GM12878 (cell line): ENCODE data around the gene NHERF2. TPM values are rescaled to one million over a fixed set of nuclear protein-coding genes. Genes with fewer than 3 reads are reported as not detected.

Experiments
- ATAC-seq: fragments of 200-7000 bp; cut with Tn5 transposase; 3 replicates; pipeline ENCODE4 v1.9.1; 2020; ENCODE audit warnings: mild to moderate bottlenecking, moderate library complexity
- BruUV-seq: library from RNA; stranded (reverse); fragments of 400-500 nt; replicated peaks from 2 replicates; lab custom pipeline; 2021; lab: Mats Ljungman, UMichigan
- CTCF ChIA-PET: fragments of 300-600 bp; sonication (Branson Sonifier 250); formaldehyde crosslinking; extraction: SDS; loops from one replicate; lab custom pipeline; 2021; ENCODE audit warnings: inconsistent platforms; lab: Yijun Ruan, JAX
- POLR2A ChIA-PET: fragments of 350-600 bp; formaldehyde crosslinking; extraction: SDS; loops from one replicate; lab custom pipeline; 2021; ENCODE audit warnings: inconsistent platforms; lab: Charles Lee
- RAD21 ChIA-PET: fragments of 300-600 bp; sonication (Branson Sonifier 250); formaldehyde crosslinking; loops from one replicate; lab custom pipeline; 2023; ENCODE audit warnings: antibody characterized with exemption; ENCODE audit not compliant: unreplicated experiment; lab: Charles Lee
- SMC1A ChIA-PET: fragments of 300-600 bp; sonication (Branson Sonifier 250); formaldehyde crosslinking; loops from one replicate; lab custom pipeline; 2023; ENCODE audit not compliant: unreplicated experiment, uncharacterized antibody; lab: Charles Lee
- DNase-seq: peaks from one replicate; pipeline ENCODE4 v3.0.0-alpha.2; 2011; ENCODE audit warnings: low read depth, low spot score
- FAIRE-seq: peaks from 3 replicates; lab custom pipeline; 2011; peaks lifted over from hg19 to GRCh38; lab: Jason Lieb, UNC
- H2AFZ ChIP-seq: 2 replicates; pipeline ENCODE4 v1.6.0; 2011; ENCODE audit warnings: low read depth, low read length, control low read depth; ENCODE audit not compliant: control insufficient read depth
- H3K27ac ChIP-seq: 2 replicates; pipeline ENCODE4 v1.5.1; 2011; ENCODE audit warnings: control low read depth; ENCODE audit not compliant: control insufficient read depth, insufficient read depth
- H3K27me3 ChIP-seq, 2 experiments: replicated peaks in 1 of 2; 2 replicates each; pipeline versions ENCODE4 v1.6.0 to v1.6.1; 2011; ENCODE audit warnings: low read length in 1 of 2; ENCODE audit not compliant: control insufficient read depth in 2 of 2, insufficient read depth in 2 of 2
- H3K36me3 ChIP-seq, 2 experiments: 2 replicates each; pipeline ENCODE4 v1.5.1; 2011; ENCODE audit warnings: low read length in 1 of 2; ENCODE audit not compliant: control insufficient read depth in 2 of 2, insufficient read depth in 2 of 2
- H3K4me1 ChIP-seq: 2 replicates; pipeline ENCODE4 v1.6.1; 2011; ENCODE audit warnings: mild to moderate bottlenecking, low read length, moderate library complexity, mixed read lengths; ENCODE audit not compliant: control insufficient read depth, insufficient read depth
- H3K4me2 ChIP-seq: 2 replicates; pipeline ENCODE4 v1.6.0; 2011; ENCODE audit warnings: control low read depth; ENCODE audit not compliant: control insufficient read depth, insufficient read depth
- H3K4me3 ChIP-seq: fragments of 200-600 bp; sonication (generic); 2 replicates; pipeline ENCODE4 v1.5.1; 2016
- H3K79me2 ChIP-seq: 2 replicates; pipeline ENCODE4 v1.6.0; 2011; ENCODE audit warnings: low read length; ENCODE audit not compliant: control insufficient read depth, insufficient read depth
- H3K9ac ChIP-seq: 2 replicates; pipeline ENCODE4 v1.8.0; 2011; ENCODE audit warnings: low read length, control low read depth, mixed read lengths; ENCODE audit not compliant: control insufficient read depth, insufficient read depth
- H3K9me3 ChIP-seq: replicated peaks from 3 replicates; pipeline ENCODE4 v1.5.1; 2011; ENCODE audit warnings: mild to moderate bottlenecking, low read length; ENCODE audit not compliant: control insufficient read depth, insufficient read depth
- H4K20me1 ChIP-seq: 2 replicates; pipeline ENCODE4 v1.6.0; 2011; ENCODE audit not compliant: control insufficient read depth, insufficient read depth
- CBFB ChIP-seq: IDR thresholded peaks from 2 replicates; pipeline ENCODE4 v1.6.1; 2016; ENCODE audit warnings: antibody characterized with exemption, low read depth
- CREB1 ChIP-seq: IDR thresholded peaks from 2 replicates; pipeline ENCODE4 v1.6.1; 2012; ENCODE audit warnings: low read depth, mild to moderate bottlenecking, inconsistent platforms
- EGR1 ChIP-seq, 2 experiments: IDR thresholded peaks; 1 replicate in 1 of 2; 2 replicates in 1 of 2; pipeline ENCODE4 v1.6.1; 2011 to 2012; ENCODE audit warnings: low read depth in 2 of 2, low read length in 2 of 2, borderline replicate concordance in 1 of 2, mild to moderate bottlenecking in 1 of 2, moderate library complexity in 1 of 2
- JUND ChIP-seq: IDR thresholded peaks from 2 replicates; pipeline ENCODE4 v1.6.1; 2012; ENCODE audit warnings: low read depth, mild to moderate bottlenecking, low read length, improper control_type of control experiment, moderate library complexity
- LARP7 ChIP-seq: fragments of 450-650 bp; IDR thresholded peaks from 2 replicates; pipeline ENCODE4 v1.6.1; 2017; ENCODE audit warnings: mild to moderate bottlenecking
- MTA2 ChIP-seq: fragments of 450-650 bp; IDR thresholded peaks from 2 replicates; pipeline ENCODE4 v1.6.1; 2016; ENCODE audit warnings: low read depth, mild to moderate bottlenecking, moderate library complexity
- NFIC ChIP-seq: IDR thresholded peaks from 2 replicates; pipeline ENCODE4 v1.6.1; 2012; ENCODE audit warnings: low read depth, mild to moderate bottlenecking, inconsistent platforms, low read length, moderate library complexity
- NFYB ChIP-seq: IDR thresholded peaks from 2 replicates; pipeline ENCODE4 v1.6.1; 2011; ENCODE audit warnings: low read depth, mild to moderate bottlenecking, low read length, improper control_type of control experiment, moderate library complexity; ENCODE audit not compliant: insufficient read depth
- RELA ChIP-seq: fragments of 450-650 bp; IDR thresholded peaks from 2 replicates; pipeline ENCODE4 v1.8.0; 2014; ENCODE audit warnings: borderline replicate concordance; ENCODE audit not compliant: partially characterized antibody
- YBX1 ChIP-seq: fragments of 450-650 bp; IDR thresholded peaks from 2 replicates; pipeline ENCODE4 v1.6.1; 2016; ENCODE audit warnings: antibody characterized with exemption
- ZNF592 ChIP-seq: fragments of 450-650 bp; IDR thresholded peaks from 2 replicates; pipeline ENCODE4 v1.6.1; 2017; ENCODE audit warnings: mild to moderate bottlenecking, moderate library complexity
- ZNF687 ChIP-seq: fragments of 450-650 bp; IDR thresholded peaks from 2 replicates; pipeline ENCODE4 v1.6.1; 2017; ENCODE audit warnings: mild to moderate bottlenecking, moderate library complexity
- WGBS: methylation state at CpG from one replicate; pipeline ENCODE4 v1.1.6; 2016; ENCODE audit warnings: low lambda C conversion rate; ENCODE audit not compliant: insufficient replicate concordance, insufficient coverage; ENCODE audit errors: missing lambda C conversion rate; 5-methylcytosine and 5-hydroxymethylcytosine counted together
- in situ Hi-C: fragments of 300-500 bp; cut with MboI; formaldehyde crosslinking; loops from 9 replicates; pipeline ENCODE4 v1.14.3; 2018; ENCODE audit warnings: mixed read lengths
- intact Hi-C: fragments of 100-400 bp; cut with micrococcal nuclease; formaldehyde crosslinking; loops from one replicate; pipeline ENCODE4 v1.14.2; 2022; ENCODE audit not compliant: unreplicated experiment
- polyA plus RNA-seq, 11 experiments: library from polyadenylated mRNA; depleted of rRNA in 4 of 11; unstranded in 6 of 11; stranded (reverse) in 5 of 11; fragments of >200 nt; fragmentation: Nextera tagmentation in 4 of 11; fragmentation: Illumina TruSeq in 1 of 11; extraction: Ambion mirVana in 4 of 11; extraction: Trizol in 1 of 11; gene quantifications; 1 replicate in 1 of 11; 2 replicates in 10 of 11; pipeline versions ENCODE4 v1.2.1 to v1.2.3, GENCODE V29; 2011 to 2016; ENCODE audit warnings: inconsistent platforms in 2 of 11, missing spikeins in 2 of 11, low read depth in 1 of 11
- total RNA-seq, 4 experiments: library from RNA; depleted of rRNA in 3 of 4; stranded (reverse); fragments of >200 nt in 3 of 4; fragmentation: Illumina TruSeq in 1 of 4; extraction: Trizol in 1 of 4; gene quantifications; 2 replicates each; pipeline versions ENCODE4 v1.2.1 to v1.2.3, GENCODE V29; 2013 to 2021
- TF ChIP-seq, protein P1 (sequence below): IDR thresholded peaks from 2 replicates; pipeline ENCODE4 v1.6.1; 2012; ENCODE audit warnings: low read depth, low read length, improper control_type of control experiment

The NHERF2 gene
- total and polyA plus RNA-seq, 10 of the 15 experiments (the other 5 are each of a cell fraction or from before 2014, with no cell fraction given), result 0.05 to 0.31 (median 0.08) TPM; not detected in 4

DNA sequence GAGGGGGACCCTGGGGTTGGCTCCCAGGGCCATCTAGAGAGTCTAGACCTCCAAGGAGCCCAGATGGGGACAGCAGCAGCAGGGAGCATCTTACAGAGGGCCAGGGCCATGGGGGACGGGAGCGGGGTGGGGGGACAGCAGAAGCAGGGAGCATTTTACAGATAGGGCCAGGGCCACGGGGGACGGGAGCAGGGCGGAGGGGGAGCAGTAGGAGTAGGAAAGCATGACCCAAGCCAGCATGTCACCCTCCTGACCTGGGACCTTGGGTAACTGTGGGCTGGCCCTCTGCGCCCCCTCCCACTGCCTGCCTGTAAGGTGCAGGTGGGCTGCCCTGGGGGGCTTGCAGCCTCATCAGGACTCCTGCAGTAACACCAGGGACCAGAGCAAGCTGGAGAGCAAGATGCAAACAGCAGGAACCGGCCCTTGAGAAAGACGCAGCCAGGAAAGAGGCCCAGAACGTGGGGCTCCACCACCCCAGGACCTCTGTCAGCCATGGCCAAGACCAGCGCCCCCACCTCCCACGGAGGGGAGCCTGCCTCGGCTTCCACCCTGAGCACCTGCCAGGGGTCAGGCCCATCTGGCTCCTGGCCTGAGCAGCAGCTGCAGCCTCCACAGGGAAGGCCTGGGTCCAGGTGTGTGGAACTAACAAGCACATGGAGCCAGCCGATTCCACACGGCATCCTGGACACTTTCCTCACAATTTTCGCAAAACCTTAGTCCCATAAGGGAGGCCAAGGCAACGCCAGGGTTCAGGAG is 19.4 kb upstream of the NHERF2 start:
- TF ChIP-seq LARP7, result no peak
- no peak for TF ChIP-seq NFYB
- TF ChIP-seq CBFB, result no peak
- TF ChIP-seq RELA, result no peak
- TF ChIP-seq YBX1, result no peak
- TF ChIP-seq NFIC, result no peak
- no peak for TF ChIP-seq CREB1
- no peak for TF ChIP-seq EGR1 (IDR thresholded peaks at IDR 0.05; ENCODE audit: borderline replicate concordance in 1 of 2, low read depth in 2 of 2, low read length in 2 of 2)
- TF ChIP-seq MTA2, result no peak
- TF ChIP-seq, protein P1, sequence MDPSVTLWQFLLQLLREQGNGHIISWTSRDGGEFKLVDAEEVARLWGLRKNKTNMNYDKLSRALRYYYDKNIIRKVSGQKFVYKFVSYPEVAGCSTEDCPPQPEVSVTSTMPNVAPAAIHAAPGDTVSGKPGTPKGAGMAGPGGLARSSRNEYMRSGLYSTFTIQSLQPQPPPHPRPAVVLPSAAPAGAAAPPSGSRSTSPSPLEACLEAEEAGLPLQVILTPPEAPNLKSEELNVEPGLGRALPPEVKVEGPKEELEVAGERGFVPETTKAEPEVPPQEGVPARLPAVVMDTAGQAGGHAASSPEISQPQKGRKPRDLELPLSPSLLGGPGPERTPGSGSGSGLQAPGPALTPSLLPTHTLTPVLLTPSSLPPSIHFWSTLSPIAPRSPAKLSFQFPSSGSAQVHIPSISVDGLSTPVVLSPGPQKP, result no peak
- TF ChIP-seq JUND, result no peak
- no peak for TF ChIP-seq ZNF687
- no peak for TF ChIP-seq ZNF592
- TF ChIP-seq, all 136 proteins: peak for 0
- H2AFZ ChIP-seq, result no peak overlapping the region
- 30% methylated on average over 11 of the region's 16 CpGs for WGBS
- CTCF ChIA-PET, result interaction anchor here (0.9 to 1.4 kb wide), 3 partner anchors 15 to 133 kb away, joined by 3 to 8 read pairs (median 3); no protein-coding TSS in a partner anchor
- FAIRE-seq (no peak), ATAC-seq (no peak), DNase-seq (no peak)
- H4K20me1 ChIP-seq, result peaks cover 6% of the 10 kb centered on the region
- POLR2A ChIA-PET, result interaction anchor here (1.0 to 2.2 kb wide), 3 partner anchors 11 to 147 kb away, joined by 3 to 14 read pairs (median 8); partner anchors contain the start of gene TRAF7
- H3K36me3 ChIP-seq, result peaks cover 0 to 16% of the 10 kb centered on the region in 2 experiments; a peak in 2 of 4 replicates
- H3K4me1 ChIP-seq, result peaks cover 22% of the 10 kb centered on the region
- SMC1A ChIA-PET, result interaction anchor here (1.2 to 1.9 kb wide), 2 partner anchors 26 to 40 kb away, joined by 3 to 5 read pairs; partner anchors contain the start of genes NOXO1, NTHL1 and TSC2
- in situ Hi-C loops, result no loop called here
- intact Hi-C loops, result loop anchor here (5.0 kb wide), 1 partner anchor 145 kb away; no protein-coding TSS in a partner anchor
- RAD21 ChIA-PET, result interaction anchor here (1.0 to 1.3 kb wide), 2 partner anchors 16 to 43 kb away, joined by 3 read pairs; partner anchors contain the start of gene RPS2
- no peaks in the 10 kb centered on the region for H3K9me3 ChIP-seq
- H3K4me3 ChIP-seq, result peak overlapping the region; percentile 100
- H3K27ac ChIP-seq, result peak overlapping the region; percentile 89
- no TSS peak for BruUV-seq
- H3K79me2 ChIP-seq, result peaks cover 67% of the 10 kb centered on the region
- H3K4me2 ChIP-seq, result peak overlapping the region; percentile 98
- H3K9ac ChIP-seq, result peak overlapping the region; percentile 92
- H3K27me3 ChIP-seq, result no peaks in the 10 kb centered on the region
